HG03045 (cell line): ENCODE measurements around the gene KANSL1.
"Not testable (repeated sequence)": the region's sequence is repeated elsewhere in the genome, so short reads cannot be mapped to it uniquely, and the experiment has no call there.

Experiments
- ATAC-seq: cut with Tn5 transposase; IDR thresholded peaks from one replicate; pipeline ENCODE4 v1.9.1; 2021; ENCODE audit warnings: mild to moderate bottlenecking, moderate library complexity; ENCODE audit not compliant: unreplicated experiment

The KANSL1 gene

DNA sequence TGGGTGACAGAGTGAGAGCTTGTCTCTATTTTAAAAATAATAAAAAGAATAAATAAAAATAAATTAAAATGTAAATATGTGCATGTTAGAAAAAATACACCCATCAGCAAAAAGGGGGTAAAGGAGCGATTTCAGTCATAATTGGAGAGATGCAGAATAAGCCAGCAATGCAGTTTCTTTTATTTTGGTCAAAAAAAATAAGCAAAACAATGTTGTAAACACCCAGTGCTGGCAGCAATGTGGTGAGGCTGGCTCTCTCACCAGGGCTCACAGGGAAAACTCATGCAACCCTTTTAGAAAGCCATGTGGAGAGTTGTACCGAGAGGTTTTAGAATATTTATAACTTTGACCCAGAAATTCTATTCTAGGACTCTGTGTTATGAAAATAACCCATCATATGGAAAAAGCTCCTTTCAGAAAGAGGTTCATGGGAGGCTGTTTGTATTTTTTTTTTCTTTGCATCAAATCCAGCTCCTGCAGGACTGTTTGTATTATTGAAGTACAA lies 185.7 kb downstream of the KANSL1 start:
- ATAC-seq, result no peak

- not testable (repeated sequence) for ATAC-seq
Measured at GRCh38 chr17:46006082-46006481, 187.1 kb downstream of the KANSL1 start.

- ATAC-seq, result no peak
Measured at GRCh38 chr17:46003907-46004748, 189.1 kb downstream of the KANSL1 start.

GRCh38 chr17:46002973-46003316 lies 190.3 kb downstream of the KANSL1 start:
- no peak for ATAC-seq

GRCh38 chr17:46002311-46002972 lies 190.8 kb downstream of the KANSL1 start:
- ATAC-seq, result no peak

GRCh38 chr17:46001390-46002310 lies 191.6 kb downstream of the KANSL1 start:
- ATAC-seq, result no peak

GRCh38 chr17:46000757-46001156 lies 192.5 kb downstream of the KANSL1 start:
- no peak for ATAC-seq

DNA sequence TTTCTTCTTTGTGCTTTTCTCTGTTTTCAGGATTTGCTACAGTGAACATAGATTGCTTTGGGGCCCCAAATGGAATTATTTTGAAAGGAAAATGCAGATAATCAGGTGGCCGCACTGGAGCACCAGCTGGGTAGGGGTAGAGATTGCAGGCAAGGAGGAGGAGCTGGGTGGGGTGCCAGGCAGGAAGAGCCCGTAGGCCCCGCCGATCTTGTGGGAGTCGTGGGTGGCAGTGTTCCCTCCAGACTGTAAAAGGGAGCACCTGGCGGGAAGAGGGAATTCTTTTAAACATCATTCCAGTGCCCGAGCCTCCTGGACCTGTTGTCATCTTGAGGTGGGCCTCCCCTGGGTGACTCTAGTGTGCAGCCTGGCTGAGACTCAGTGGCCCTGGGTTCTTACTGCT lies 192.9 kb downstream of the KANSL1 start:
- no peak for ATAC-seq

DNA sequence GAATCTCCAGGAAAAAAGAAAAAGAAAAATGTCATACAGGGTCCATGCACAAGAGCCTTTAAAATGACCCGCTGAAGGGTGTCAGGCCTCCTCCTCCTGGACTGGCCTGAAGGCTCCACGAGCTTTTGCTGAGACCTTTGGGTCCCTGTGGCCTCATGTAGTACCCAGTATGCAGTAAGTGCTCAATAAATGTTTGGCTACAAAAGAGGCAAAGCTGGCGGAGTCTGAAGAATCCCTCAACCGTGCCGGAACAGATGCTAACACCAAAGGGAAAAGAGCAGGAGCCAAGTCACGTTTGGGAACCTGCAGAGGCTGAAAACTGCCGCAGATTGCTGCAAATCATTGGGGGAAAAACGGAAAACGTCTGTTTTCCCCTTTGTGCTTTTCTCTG lies 193.3 kb downstream of the KANSL1 start:
- no peak for ATAC-seq

DNA sequence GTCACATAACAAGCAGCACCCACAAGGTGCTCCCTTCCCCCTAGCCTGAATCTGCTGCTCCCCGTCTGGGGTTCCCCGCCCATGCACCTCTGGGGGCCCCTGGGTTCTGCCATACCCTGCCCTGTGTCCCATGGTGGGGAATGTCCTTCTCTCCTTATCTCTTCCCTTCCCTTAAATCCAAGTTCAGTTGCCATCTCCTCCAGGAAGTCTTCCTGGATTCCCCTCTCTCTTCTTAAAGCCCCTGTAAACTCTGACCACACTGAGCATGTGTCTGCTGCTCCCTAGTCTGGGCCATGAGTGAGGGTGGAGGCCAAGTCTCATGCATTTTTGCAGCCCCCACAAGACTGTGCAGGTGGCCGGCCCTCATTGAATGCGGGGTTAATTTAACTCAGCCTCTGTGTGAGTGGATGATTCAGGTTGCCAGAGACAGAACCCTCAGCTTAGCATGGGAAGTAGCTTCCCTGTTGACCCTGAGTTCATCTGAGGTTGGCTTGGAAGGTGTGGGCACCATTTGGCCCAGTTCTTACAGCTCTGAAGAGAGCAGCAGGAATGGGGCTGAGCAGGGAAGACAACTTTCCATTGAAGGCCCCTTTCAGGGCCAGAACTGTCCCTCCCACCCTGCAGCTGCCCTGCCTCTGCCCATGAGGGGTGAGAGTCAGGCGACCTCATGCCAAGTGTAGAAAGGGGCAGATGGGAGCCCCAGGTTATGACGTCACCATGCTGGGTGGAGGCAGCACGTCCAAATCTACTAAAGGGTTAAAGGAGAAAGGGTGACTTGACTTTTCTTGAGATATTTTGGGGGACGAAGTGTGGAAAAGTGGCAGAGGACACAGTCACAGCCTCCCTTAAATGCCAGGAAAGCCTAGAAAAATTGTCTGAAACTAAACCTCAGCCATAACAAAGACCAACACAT lies 194.0 kb downstream of the KANSL1 start, which contains the start of gene STH:
Gene STH, plus strand, starts transcription at position 264 of the 913 bp plus-strand sequence. Its CDS starts 30 bp downstream, at position 294.
- no peak for ATAC-seq

- no peak for ATAC-seq
Measured at GRCh38 chr17:45997624-45998023, 195.6 kb downstream of the KANSL1 start.

GRCh38 chr17:45997166-45997565 lies 196.1 kb downstream of the KANSL1 start:
- ATAC-seq, result no peak

GRCh38 chr17:45996282-45996937 lies 196.8 kb downstream of the KANSL1 start:
- no peak for ATAC-seq

GRCh38 chr17:45995627-45996270 lies 197.5 kb downstream of the KANSL1 start:
- ATAC-seq, result no peak

GRCh38 chr17:45994987-45995386 lies 198.2 kb downstream of the KANSL1 start:
- no peak for ATAC-seq

GRCh38 chr17:45993962-45994627 lies 199.1 kb downstream of the KANSL1 start:
- no peak for ATAC-seq

DNA sequence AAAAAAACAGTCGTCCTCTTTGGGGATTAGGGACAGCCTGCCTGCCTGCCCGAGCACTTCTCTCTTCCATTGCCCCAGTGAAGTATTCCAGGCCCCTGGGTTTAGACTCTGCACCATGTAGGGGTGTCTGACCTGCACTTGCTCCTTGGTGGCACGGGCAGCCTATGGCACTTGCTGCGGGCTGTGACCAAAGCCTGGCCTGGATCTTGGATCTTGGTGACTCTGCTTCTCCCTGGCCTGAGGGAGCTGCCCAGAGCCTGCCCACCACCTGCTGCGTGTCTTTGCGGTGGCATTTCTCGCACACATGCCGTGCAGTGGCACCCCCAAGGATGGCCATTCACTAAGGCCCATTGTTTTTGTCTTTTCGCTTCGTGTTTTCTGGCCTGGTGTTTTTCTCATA lies 200.3 kb downstream of the KANSL1 start:
- ATAC-seq, result no peak

- no peak for ATAC-seq
Measured at GRCh38 chr17:45992175-45992574, 201.1 kb downstream of the KANSL1 start.
